Activated T-cell treated with anti-CD3 and anti-CD28 coated beads, Interleukin-2, amount 50 U/mL, for 1 hour (primary cell): Measurements from ENCODE around the gene MTF2.
"Not testable (repeated sequence)": the region's sequence is repeated elsewhere in the genome, so short reads cannot be mapped to it uniquely, and the experiment has no call there.

Experiments used
- DNase-seq: peaks from one replicate; pipeline ENCODE4 v3.0.0-alpha.2; 2020

MTF2 gene

DNA sequence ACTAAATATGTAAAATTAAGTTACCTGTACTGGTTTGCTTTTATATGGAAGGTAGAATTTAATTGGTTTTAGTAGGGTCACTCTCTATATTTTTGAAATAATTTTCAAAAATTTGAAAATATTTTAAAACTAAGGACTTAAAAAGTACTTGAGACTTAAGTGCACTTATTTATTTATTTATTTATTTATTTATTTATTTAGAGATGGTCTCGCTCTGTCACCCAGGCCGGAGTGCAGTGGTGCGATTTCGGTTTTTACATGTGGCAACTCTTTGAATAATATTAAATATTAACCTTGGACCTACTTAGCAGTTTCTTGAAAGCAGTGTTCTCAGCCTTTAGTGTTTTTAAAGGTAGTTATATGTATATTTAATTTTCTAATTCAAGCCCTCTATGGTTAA lies 64.7 kb downstream of the MTF2 start:
- DNase-seq, result no peak

DNA sequence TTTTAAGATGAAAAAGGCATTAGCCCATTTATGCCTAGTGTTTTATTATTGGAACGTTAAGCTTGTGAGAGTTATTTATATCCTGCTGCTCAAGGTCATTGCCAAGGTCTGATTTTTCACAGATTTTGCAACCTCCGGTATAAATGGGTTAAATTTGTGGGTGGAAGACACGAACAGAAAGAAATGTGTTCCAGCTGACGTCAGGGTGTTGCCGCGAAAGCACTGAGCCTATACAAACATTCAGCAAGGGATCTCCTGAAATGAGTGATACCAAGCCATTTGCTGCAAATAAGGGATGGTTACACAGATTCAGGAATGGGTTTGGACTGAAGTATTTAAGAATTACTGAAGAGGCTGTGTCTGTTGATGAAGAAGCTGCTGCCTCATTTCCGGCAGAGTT lies 68.9 kb downstream of the MTF2 start:
- DNase-seq, result no peak

DNA sequence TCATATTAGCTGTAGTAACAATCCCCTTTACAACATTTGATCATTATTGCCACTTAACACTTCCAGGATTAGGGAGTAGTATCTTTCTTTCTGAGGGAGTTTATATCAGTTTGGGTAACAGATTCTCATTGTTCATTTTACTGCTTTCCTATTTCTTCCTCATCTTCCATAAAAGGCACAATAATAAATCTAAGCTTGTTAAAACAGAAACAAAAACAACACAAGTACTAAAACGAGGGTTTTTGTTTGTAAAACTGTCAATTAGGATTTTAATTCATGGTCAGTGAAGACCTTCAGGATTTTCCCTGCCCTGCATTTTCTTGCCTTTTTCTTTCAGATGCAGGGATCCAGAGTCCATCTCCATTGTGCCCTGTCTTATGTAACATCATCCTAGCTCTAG lies 71.6 kb downstream of the MTF2 start:
- no peak for DNase-seq

DNA sequence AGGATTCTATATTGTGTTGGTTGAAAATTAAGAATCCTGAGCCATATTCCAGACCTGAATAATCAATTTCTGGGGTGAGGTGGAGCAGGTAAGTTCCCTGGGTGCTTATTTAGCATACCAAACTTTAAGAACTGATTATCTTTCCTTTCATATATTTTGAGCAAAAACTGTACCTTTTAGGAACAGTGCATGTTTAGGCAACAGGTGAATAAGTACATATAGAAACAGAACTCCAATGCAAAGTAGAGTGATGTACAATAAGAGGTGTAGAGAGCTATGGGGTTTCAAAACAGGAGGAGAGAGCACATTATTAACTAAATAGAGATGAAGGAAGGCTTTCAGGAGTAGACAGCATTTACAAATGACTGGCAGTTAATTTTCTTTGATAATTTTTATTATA lies 72.4 kb downstream of the MTF2 start:
- no peak for DNase-seq

DNA sequence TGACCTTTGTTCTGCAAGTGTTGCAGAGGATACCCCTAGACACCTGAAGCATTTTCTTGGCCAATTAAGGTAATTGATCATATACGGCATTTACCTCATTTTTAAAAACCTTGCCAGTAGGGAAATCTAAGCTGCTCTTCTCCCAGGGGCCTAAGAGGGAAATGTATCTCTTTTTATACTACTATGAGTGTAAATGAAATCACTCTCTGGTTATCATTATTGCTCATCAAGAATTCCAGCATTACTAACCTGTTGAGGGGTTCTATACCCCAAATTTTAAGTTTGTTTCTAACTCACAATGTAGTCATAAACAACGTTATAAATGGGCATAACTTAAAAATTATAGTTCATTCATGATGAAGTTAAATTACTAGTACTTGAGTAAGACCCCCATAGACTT lies 73.8 kb downstream of the MTF2 start:
- no peak for DNase-seq

DNA sequence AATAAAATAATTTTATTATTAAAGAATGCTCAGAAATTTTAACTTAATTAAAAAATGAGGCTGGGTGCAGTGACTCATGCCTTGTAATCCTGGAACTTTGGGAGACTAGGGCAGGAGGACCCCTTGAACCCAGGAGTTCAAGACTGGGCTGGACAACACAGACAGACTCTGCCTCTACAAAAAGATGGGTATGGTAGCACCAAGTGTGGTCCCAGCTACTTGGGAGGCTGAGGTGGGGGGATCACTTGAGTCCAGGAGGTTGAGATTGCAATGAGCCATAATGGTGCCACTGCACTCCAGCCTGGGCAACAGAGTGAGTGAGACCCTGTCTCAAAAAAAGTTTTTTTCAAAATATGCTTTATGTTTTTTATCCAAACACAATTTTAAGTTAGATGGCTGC lies 75.8 kb downstream of the MTF2 start:
- no peak for DNase-seq

DNA sequence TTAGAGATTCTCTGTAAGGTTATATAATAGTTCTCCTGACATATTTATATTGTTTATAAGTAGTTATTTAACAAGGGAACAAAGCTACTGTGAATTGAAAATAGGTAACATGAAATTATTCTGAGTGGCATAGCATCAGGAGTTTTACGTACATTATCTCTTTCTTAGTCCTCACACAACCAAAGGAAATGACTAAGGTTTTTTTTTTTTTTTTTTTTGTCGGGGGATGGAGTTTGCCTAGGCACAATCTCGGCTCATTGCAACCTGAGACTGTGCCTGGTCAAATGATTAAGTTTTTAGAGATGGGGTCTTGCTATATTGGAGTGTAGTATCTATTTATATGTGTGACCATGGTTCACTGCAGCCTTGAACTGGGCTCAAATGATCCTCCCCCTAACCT lies 76.3 kb downstream of the MTF2 start:
- no peak for DNase-seq

DNA sequence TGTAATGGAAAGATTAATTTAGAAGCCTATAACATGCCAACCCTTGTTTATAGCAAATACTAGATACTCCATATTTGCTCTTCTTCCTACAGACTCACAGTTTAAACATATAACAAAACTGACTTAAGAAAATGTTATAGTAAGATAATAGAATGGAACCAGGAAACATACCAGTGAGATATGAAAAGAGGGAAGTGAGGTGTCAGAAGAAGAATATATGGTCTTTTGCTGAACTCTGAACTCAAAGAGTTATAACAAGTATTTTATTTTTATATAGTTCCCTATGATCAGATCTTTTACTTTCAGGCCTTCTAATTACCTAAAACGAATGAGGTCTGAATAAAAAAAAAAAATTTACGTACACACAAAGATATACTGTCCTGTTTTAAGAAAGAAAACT lies 80.3 kb downstream of the MTF2 start:
- no peak for DNase-seq

DNA sequence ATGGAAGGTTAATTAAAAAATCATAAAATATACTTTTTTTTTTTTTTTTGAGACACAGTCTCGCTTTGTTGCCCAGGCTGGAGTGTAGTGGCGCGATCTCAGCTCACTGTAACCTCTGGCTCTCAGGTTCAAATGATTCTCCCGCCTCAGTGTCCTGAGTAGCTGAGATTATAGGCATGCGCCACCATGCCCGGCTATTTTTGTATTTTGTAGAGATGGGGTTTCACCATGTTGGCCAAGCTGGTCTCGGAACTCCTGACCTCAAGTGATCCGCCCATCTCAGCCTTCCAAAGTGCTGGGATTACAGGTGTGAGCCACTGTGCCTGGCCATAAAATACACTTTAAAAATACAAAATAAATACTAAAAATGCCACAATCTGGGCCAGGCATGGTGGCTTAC lies 84.2 kb downstream of the MTF2 start:
- DNase-seq, result not testable (repeated sequence)

DNA sequence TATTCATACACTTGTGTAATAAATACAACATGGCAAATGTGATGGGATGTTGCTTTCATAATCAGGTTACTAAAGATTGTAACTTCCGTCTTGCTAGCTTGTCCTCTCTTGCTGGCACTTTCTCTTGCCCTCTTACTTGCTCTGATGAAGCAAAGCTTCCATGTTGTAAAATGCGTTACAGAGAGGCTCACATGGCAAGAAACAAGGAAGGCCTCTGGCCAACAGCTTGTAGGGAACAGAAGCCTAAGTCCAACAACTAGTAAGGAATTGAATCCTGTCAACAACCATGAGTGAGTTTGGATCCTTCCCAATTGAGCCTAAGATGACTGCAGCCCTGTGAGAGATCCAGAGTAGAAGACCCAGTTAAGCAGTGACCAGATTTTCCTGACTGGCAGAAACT lies 85.7 kb downstream of the MTF2 start:
- DNase-seq, result no peak

DNA sequence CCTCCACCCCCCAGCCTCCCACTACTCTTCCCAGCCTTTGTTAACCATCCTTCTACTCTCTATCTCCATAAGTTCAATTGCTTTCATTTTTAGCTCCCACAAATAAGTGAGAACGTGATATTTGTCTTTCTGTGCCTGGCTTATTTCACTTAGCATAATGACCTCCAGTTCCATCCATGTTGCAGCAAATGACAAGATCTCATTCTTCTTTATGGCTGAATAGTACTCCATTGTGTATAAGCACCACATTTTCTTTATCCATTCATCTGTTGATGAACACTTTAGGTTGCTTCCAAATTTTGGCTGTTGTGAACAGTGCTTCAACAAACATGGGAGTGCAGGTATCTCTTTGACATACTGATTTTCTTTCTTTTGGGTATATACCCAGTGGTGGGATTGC lies 86.8 kb downstream of the MTF2 start:
- not testable (repeated sequence) for DNase-seq

DNA sequence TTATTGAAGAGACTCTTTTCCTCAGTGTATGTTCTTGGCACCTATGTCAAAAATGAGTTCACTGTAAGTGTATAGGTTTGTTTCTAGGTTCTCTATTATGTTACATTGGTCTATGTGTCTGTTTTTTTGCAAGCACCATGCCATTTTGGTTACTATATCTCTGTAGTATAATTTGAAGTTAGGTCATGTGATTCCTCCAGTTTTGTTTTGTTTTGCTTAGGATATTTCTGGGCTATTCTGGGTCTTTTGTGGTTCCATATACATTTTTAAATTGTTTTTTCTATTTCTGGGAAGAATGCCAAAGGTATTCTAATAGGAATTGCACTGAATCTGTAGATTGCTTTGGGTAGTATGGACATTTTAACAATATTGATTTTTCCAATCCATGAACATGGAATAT lies 87.9 kb downstream of the MTF2 start:
- DNase-seq, result no peak

DNA sequence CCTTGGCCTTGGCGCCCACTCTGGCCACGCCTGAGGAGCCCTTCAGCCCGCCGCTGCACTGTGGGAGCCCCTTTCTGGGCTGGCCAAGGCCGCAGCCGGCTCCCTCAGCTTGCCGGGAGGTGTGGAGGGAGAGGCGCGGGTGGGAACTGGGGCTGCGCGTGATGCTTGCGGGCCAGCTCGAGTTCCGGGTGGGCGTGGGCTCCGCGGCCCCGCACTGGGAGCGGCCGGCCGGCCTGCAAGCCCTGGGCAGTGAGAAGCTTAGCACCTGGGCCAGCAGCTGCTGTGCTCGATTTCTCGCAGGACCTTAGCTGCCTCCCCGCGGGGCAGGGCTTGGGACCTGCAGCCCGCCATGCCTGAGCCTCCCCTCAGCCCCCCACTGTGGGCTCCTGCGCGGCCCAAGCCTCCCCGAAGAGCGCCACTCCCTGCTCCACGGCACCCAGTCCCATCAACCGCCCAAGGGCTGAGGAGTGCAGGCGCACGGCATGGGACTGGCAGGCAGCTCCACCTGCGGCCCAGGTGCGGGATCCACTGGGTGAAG lies 91.1 kb downstream of the MTF2 start:
- not testable (repeated sequence) for DNase-seq

DNA sequence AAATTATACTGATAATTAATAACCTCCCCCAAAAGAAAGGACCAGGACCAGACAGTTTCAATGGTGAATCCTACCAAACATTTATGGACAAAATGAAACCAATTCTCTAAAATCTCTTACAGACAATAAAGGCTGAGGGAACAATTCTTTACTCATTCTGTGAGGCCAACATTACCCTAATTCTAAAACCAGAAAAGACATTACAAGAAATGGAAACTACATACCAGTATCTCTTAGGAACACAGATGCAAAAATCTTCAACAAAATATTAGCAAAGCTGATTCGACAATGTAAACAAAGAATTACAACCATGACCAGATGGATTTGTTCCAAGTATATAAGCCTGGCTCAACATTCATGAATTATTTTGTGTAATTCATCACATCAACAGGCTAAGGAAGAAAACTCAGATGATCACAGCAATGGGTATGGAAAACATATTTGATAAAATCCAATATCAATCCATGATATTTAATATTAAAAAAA lies 92.5 kb downstream of the MTF2 start:
- no peak for DNase-seq

DNA sequence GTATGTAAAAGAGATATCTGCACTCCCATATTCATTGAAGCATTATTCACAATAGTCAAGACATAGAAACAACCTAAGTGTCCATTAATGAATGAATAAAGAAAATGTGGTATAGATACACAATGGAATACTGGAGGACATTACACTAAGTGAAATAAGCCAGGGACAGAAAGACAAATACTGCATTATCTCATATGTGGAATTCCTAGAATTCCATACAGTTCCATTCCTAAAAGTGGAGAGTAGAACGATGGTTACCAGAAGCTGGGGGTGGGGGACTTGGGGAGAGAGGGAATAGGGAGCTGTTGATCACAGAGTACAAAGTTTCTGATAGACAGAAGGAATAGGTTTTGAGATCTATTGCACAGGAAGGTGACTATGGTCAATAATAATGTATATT lies 93.7 kb downstream of the MTF2 start:
- no peak for DNase-seq

DNA sequence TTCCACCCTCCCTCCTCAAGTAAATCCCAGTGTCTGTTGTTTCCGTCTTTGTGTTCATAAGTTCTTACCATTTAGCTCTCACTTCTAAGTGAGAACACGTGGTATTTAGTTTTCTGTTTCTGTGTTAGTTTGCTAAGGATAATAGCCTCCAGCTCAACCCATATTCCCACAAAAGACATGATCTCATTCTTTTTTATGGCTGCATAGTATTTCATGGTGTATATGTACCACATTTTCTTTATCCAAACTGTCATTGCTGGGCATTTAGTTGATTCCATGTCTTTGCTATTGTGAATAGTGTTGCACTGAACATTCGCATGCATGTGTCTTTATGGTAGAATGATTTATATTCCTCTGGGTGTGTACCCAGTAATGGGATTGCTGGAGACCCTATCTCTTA lies 95.6 kb downstream of the MTF2 start:
- DNase-seq, result not testable (repeated sequence)

DNA sequence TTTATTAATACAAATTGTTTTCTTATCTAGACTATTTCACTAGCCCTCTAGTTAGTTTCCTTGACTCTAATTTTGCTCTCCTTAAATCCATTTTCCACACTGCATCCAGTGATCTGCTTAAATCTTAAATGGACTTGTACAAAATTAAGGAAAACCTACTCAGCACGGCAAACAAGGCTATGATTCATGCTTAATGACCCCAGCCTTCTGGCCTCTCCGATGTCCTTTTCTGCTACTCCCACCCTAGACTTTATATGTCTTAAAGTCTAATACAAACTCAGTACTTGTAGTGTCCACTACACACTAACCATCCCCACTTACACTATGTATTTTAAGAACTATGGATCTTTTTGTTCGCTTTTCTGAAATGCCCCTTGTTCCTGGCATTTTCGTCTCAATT lies 98.9 kb downstream of the MTF2 start:
- no peak for DNase-seq

DNA sequence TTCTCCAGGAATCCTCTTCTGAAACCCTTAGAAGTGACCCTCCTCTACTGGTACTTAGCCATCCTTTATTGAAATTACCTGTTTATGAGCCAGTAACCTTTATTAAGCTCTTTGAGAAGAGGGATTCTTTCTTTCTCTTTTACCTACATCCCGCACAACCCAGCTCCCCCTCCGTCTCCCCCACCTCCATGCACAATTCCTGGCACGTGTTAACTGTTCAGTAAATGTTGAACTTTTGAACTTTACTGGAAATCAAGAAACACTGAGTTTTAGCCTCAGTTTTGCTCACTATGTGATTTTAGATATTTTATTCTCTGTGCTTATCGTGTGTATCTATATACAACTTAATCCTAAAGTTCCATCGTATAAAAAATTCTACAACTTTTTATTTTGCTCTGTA lies 99.3 kb downstream of the MTF2 start:
- no peak for DNase-seq

DNA sequence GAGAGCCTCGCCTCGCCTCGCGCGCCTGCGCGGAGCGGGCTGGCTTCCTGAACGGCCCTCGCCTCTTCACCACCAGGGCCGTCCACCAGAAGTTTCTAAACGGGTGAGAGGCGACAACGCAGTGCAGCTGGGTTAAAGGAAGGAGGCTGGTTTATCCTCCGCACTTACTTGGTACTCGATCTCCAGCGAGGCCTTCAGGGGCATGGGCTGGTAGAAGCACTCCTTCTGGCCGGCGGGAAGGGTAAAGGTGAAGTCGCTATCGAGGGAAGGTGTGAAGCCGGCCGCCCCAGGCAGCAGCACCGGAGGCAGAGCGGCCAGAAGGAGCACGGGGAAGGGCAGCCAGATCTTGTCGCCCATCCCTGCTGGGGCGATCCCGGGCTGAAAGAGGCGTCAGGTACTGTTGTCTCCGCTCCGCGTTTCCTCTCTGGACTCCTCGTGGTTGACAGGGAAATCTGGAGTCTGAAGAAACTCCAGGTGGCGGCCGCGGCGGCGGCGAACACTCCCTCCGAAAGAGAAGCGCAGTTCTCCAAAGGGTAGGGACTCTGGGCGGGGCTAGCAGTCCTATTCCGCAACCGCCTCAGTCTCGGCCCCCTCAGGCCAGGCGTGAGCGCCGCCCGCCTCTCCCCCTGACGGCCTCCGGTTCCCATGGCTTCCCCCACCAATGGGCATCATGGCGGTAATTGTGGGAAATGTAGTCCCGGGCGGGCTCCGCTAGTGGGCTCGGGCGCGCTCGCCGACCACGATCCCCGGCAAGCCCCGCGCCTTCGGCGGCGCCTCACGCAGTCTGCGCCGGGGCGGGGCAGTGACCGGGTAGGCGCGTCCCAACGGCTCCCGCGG lies 101.0 kb downstream of the MTF2 start, which contains the start of gene TMED5:
Gene TMED5, minus strand, starts transcription at position 528 of the 837 bp plus-strand sequence. Its CDS starts 171 bp downstream, at position 357.
- DNase-seq, result peak; percentile 94

DNA sequence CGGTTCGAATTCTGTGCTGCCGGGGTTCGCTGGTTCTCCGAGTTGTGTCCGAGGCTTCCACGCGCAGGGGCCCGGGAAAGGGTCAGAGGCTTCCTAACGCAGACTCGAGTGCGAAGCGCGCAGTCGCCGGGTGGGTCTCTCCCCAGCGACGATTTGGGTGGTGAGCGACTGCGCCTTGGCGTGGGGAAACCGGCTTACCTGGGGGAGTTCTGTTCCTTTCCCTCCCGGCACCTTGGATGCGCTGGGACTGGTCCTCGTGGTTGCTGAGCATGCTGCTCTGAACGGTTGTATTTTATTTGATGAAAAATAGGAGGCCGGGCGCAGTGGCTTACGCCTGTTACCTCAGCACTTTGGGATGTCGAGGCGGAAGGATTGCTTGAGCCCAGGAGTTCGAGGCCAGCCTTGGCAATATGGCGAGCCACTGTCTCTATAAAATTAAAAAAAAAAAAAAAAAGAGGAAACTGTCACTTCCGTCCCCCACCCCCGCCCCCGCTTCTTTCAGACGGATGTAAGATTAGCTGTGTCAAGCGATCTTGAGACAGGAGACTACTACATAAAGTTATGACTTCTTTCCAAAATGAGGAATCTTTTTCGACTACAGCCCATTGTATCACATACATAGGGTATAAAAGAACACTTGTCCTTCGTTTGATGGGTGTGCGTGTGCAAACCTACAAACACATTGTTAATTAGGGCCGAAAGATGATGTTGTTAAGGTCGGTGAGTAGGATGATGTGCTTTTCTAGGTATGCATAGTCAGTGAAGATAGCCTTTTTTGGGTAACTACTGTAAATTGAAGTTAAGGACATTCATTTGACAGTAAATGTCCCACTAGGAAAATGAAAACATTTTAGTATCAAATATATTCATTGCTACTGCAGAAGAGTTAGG lies 101.9 kb downstream of the MTF2 start, which contains the start of gene CCDC18:
Gene CCDC18, plus strand, starts transcription at position 2 of the 891 bp plus-strand sequence. CDS start 2,638 bp downstream, outside the sequence.
- DNase-seq, result no peak

DNA sequence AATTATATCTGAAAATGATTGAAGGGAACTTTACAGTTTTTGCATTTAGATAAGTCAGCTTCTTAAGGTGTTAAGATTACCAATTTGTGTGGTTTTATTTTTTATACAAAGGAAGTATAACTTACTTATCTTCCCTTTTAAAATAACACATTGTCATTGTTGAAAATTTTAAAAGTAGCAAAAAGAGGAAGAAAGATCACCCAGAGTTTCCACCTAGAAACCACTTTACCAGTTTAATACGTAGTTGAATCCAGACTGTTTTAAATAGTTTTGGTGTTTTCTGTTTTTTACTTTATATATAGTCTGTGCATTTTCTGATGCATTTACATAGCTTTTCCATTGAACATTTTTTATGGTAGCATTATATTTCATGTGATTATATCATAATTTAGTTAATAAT lies 107.6 kb downstream of the MTF2 start:
- no peak for DNase-seq
